GM23338 (cell line): ENCODE data around the gene PBXIP1. TPM values are rescaled to one million over a fixed set of nuclear protein-coding genes. Genes with fewer than 3 reads are reported as not detected.
A peak's percentile ranks its signal among the peaks of the same experiment; 100 is the strongest.

Source experiments
- ATAC-seq: fragments of 200-7000 bp; cut with Tn5 transposase; 3 replicates; pipeline ENCODE4 v1.9.1; 2020
- DNase-seq: peaks from one replicate; pipeline ENCODE4 v3.0.0-alpha.2; 2015; ENCODE audit warnings: low spot score
- H2AFZ ChIP-seq: fragments of 200-600 bp; sonication (generic); 2 replicates; pipeline ENCODE4 v1.8.0; 2016; ENCODE audit warnings: antibody characterized with exemption, mild to moderate bottlenecking, moderate library complexity
- H3F3A ChIP-seq: fragments of 200-600 bp; sonication (generic); replicated peaks from 2 replicates; pipeline ENCODE4 v1.8.0; 2017; ENCODE audit warnings: antibody characterized with exemption, mixed run types, low read depth
- H3K27ac ChIP-seq: fragments of 200-600 bp; sonication (generic); 2 replicates; pipeline ENCODE4 v1.6.1; 2016; ENCODE audit warnings: low read depth
- H3K27me3 ChIP-seq: fragments of 200-600 bp; sonication (generic); 2 replicates; pipeline ENCODE4 v1.8.0; 2016; ENCODE audit warnings: mild to moderate bottlenecking, mixed run types, moderate library complexity; ENCODE audit not compliant: insufficient read depth
- H3K36me3 ChIP-seq: fragments of 200-600 bp; sonication (generic); 2 replicates; pipeline ENCODE4 v1.8.0; 2016; ENCODE audit warnings: mild to moderate bottlenecking; ENCODE audit not compliant: insufficient read depth
- H3K4me1 ChIP-seq: fragments of 200-600 bp; sonication (generic); 2 replicates; pipeline ENCODE4 v1.8.0; 2016; ENCODE audit warnings: mild to moderate bottlenecking, moderate library complexity; ENCODE audit not compliant: insufficient read depth
- H3K4me2 ChIP-seq: fragments of 200-600 bp; sonication (generic); 2 replicates; pipeline ENCODE4 v1.7.1; 2017; ENCODE audit warnings: mixed run types
- H3K4me3 ChIP-seq: fragments of 200-600 bp; sonication (generic); 2 replicates; pipeline ENCODE4 v1.6.1; 2016; ENCODE audit warnings: mixed run types
- H3K79me2 ChIP-seq: fragments of 200-600 bp; sonication (generic); replicated peaks from 2 replicates; pipeline ENCODE4 v1.8.0; 2017; ENCODE audit warnings: mild to moderate bottlenecking; ENCODE audit not compliant: insufficient read depth
- H3K9me2 ChIP-seq: fragments of 200-600 bp; sonication (generic); 2 replicates; pipeline ENCODE4 v1.8.0; 2017; ENCODE audit not compliant: insufficient read depth
- H4K20me1 ChIP-seq: fragments of 200-600 bp; sonication (generic); replicated peaks from 2 replicates; pipeline ENCODE4 v1.8.0; 2017; ENCODE audit warnings: mild to moderate bottlenecking; ENCODE audit not compliant: insufficient read depth
- H3K27ac Mint-ChIP-seq: 2 replicates; pipeline ENCODE4 v1.8.0; 2020; ENCODE audit warnings: inconsistent platforms, mild to moderate bottlenecking, moderate library complexity, mixed read lengths
- H3K27me3 Mint-ChIP-seq: 3 replicates; pipeline ENCODE4 v1.8.0; 2022; ENCODE audit warnings: low read depth, mild to moderate bottlenecking, moderate library complexity, mixed read lengths, inconsistent platforms; ENCODE audit not compliant: insufficient read depth, poor library complexity
- H3K36me3 Mint-ChIP-seq: 3 replicates; pipeline ENCODE4 v1.8.0; 2021; ENCODE audit warnings: low read depth, mild to moderate bottlenecking, inconsistent platforms, moderate library complexity, mixed read lengths
- H3K4me1 Mint-ChIP-seq: 3 replicates; pipeline ENCODE4 v1.8.0; 2020; ENCODE audit warnings: mild to moderate bottlenecking, inconsistent platforms, mixed read lengths
- H3K4me3 Mint-ChIP-seq: 3 replicates; pipeline ENCODE4 v1.8.0; 2021; ENCODE audit warnings: moderate library complexity, mild to moderate bottlenecking, inconsistent platforms, mixed read lengths
- H3K9me3 Mint-ChIP-seq: 3 replicates; pipeline ENCODE4 v1.8.0; 2020; ENCODE audit warnings: moderate library complexity, mild to moderate bottlenecking, inconsistent platforms, mixed read lengths
- CREB1 ChIP-seq: fragments of 250-450 bp; sonication (Bioruptor Pico); IDR thresholded peaks from 2 replicates; pipeline ENCODE4 v1.5.0; 2020; ENCODE audit warnings: low read depth, mild to moderate bottlenecking, moderate library complexity
- CTCF ChIP-seq, 2 experiments: fragments of 200-600 bp in 1 of 2; sonication (generic) in 1 of 2; conservative IDR thresholded peaks; 2 replicates each; pipeline versions ENCODE4 v1.5.1 to v1.6.1; 2016 to 2017; ENCODE audit warnings: antibody characterized with exemption in 2 of 2, low read depth in 2 of 2, mild to moderate bottlenecking in 2 of 2, moderate library complexity in 1 of 2
- EZH2 ChIP-seq: fragments of 200-600 bp; sonication (generic); IDR thresholded peaks from one replicate; pipeline ENCODE4 v1.8.0; 2017; ENCODE audit warnings: antibody characterized with exemption, mild to moderate bottlenecking, low read depth; ENCODE audit not compliant: unreplicated experiment
- EZH2phosphoT487 ChIP-seq: fragments of 200-600 bp; sonication (generic); IDR thresholded peaks from one replicate; pipeline ENCODE4 v1.8.1; 2018; ENCODE audit warnings: antibody characterized with exemption; ENCODE audit not compliant: unreplicated experiment
- JUNB ChIP-seq: IDR thresholded peaks from one replicate; pipeline ENCODE4 v1.6.1; 2016; ENCODE audit warnings: antibody characterized with exemption; ENCODE audit not compliant: unreplicated experiment
- NANOG ChIP-seq: IDR thresholded peaks from 2 replicates; pipeline ENCODE4 v1.6.1; 2016; ENCODE audit warnings: antibody characterized with exemption, borderline replicate concordance
- POLR2AphosphoS5 ChIP-seq: IDR thresholded peaks from 2 replicates; pipeline ENCODE4 v1.6.1; 2016; ENCODE audit warnings: antibody characterized with exemption, low read depth
- STAT1 ChIP-seq: IDR thresholded peaks from one replicate; pipeline ENCODE4 v1.6.1; 2016; ENCODE audit warnings: antibody characterized with exemption; ENCODE audit not compliant: unreplicated experiment
- ZNF114 ChIP-seq: fragments of 250-450 bp; sonication (Bioruptor Pico); IDR thresholded peaks from 2 replicates; pipeline ENCODE4 v1.5.0; 2020; ENCODE audit warnings: mild to moderate bottlenecking, moderate library complexity
- polyA plus RNA-seq: library from polyadenylated mRNA; unstranded; fragments of >200 nt; fragmentation: Nextera tagmentation; extraction: Ambion mirVana; gene quantifications from 2 replicates; pipeline ENCODE4 v1.2.1, GENCODE V29; 2016
- total RNA-seq: library from RNA; depleted of rRNA; stranded (reverse); fragments of >200 nt; shearing (Covaris generic); gene quantifications from 2 replicates; pipeline ENCODE4 v1.2.3, GENCODE V29; 2014
- TF ChIP-seq, protein P1 (sequence below): IDR thresholded peaks from 2 replicates; pipeline ENCODE4 v1.6.1; 2016; ENCODE audit warnings: antibody characterized with exemption
- TF ChIP-seq, protein P2 (sequence below): fragments of 250-450 bp; sonication (Bioruptor Pico); IDR thresholded peaks from 2 replicates; pipeline ENCODE4 v1.5.0; 2020; ENCODE audit warnings: mild to moderate bottlenecking, moderate library complexity

The PBXIP1 gene
- total and polyA plus RNA-seq, 2 experiments from 2014 or later, result 7.0 to 31.8 TPM

- Mint-ChIP-seq H3K9me3 (no peaks in the 10 kb centered on the region), H3K27me3 (peaks cover 33% of the 10 kb centered on the region), H3K4me3 (0 out of 3 replicates have a peak overlapping the region, but pooled peaks have one; percentile 9), H3K36me3 (peaks cover 41% of the 10 kb centered on the region), H3K4me1 (peaks cover 68% of the 10 kb centered on the region), H3K27ac (no peak overlapping the region)
- Histone ChIP-seq H2AFZ (no peak overlapping the region), H3K4me1 (peaks cover 50% of the 10 kb centered on the region), H3K36me3 (peaks cover 10% of the 10 kb centered on the region; the same call in 1 of the 2 replicates), H3K4me2 (no peak overlapping the region), H4K20me1 (peaks cover 22% of the 10 kb centered on the region), H3K27ac (no peak overlapping the region), H3K79me2 (peaks cover 13% of the 10 kb centered on the region), H3K9me2 (no peaks in the 10 kb centered on the region), H3F3A (peaks cover 43% of the 10 kb centered on the region), H3K4me3 (no peak overlapping the region), H3K27me3 (no peaks in the 10 kb centered on the region)
- no peak for DNase-seq
- no peak for TF ChIP-seq CREB1
- ATAC-seq, result no peak
Observed at GRCh38 chr1:154958681-154959425, 3.0 kb upstream of the PBXIP1 start.

GRCh38 chr1:154958036-154958435 lies 2.1 kb upstream of the PBXIP1 start:
- H3K4me3 Mint-ChIP-seq, result no peak overlapping the region; the same call in 2 of the 3 replicates
- no peaks in the 10 kb centered on the region for H3K27me3 ChIP-seq
- DNase-seq (no peak), ATAC-seq (no peak)
- H3K27ac Mint-ChIP-seq, result no peak overlapping the region
- H3K27ac ChIP-seq, result no peak overlapping the region
- no peak for TF ChIP-seq CTCF (conservative IDR thresholded peaks at IDR 0.05; ENCODE audit: low read depth in 2 of 2)
- TF ChIP-seq, protein P1, sequence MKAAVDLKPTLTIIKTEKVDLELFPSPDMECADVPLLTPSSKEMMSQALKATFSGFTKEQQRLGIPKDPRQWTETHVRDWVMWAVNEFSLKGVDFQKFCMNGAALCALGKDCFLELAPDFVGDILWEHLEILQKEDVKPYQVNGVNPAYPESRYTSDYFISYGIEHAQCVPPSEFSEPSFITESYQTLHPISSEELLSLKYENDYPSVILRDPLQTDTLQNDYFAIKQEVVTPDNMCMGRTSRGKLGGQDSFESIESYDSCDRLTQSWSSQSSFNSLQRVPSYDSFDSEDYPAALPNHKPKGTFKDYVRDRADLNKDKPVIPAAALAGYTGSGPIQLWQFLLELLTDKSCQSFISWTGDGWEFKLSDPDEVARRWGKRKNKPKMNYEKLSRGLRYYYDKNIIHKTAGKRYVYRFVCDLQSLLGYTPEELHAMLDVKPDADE, result no peak
- TF ChIP-seq EZH2phosphoT487, result no peak
- no peak for TF ChIP-seq ZNF114
- TF ChIP-seq EZH2, result no peak
- TF ChIP-seq STAT1, result no peak
- TF ChIP-seq, protein P2, sequence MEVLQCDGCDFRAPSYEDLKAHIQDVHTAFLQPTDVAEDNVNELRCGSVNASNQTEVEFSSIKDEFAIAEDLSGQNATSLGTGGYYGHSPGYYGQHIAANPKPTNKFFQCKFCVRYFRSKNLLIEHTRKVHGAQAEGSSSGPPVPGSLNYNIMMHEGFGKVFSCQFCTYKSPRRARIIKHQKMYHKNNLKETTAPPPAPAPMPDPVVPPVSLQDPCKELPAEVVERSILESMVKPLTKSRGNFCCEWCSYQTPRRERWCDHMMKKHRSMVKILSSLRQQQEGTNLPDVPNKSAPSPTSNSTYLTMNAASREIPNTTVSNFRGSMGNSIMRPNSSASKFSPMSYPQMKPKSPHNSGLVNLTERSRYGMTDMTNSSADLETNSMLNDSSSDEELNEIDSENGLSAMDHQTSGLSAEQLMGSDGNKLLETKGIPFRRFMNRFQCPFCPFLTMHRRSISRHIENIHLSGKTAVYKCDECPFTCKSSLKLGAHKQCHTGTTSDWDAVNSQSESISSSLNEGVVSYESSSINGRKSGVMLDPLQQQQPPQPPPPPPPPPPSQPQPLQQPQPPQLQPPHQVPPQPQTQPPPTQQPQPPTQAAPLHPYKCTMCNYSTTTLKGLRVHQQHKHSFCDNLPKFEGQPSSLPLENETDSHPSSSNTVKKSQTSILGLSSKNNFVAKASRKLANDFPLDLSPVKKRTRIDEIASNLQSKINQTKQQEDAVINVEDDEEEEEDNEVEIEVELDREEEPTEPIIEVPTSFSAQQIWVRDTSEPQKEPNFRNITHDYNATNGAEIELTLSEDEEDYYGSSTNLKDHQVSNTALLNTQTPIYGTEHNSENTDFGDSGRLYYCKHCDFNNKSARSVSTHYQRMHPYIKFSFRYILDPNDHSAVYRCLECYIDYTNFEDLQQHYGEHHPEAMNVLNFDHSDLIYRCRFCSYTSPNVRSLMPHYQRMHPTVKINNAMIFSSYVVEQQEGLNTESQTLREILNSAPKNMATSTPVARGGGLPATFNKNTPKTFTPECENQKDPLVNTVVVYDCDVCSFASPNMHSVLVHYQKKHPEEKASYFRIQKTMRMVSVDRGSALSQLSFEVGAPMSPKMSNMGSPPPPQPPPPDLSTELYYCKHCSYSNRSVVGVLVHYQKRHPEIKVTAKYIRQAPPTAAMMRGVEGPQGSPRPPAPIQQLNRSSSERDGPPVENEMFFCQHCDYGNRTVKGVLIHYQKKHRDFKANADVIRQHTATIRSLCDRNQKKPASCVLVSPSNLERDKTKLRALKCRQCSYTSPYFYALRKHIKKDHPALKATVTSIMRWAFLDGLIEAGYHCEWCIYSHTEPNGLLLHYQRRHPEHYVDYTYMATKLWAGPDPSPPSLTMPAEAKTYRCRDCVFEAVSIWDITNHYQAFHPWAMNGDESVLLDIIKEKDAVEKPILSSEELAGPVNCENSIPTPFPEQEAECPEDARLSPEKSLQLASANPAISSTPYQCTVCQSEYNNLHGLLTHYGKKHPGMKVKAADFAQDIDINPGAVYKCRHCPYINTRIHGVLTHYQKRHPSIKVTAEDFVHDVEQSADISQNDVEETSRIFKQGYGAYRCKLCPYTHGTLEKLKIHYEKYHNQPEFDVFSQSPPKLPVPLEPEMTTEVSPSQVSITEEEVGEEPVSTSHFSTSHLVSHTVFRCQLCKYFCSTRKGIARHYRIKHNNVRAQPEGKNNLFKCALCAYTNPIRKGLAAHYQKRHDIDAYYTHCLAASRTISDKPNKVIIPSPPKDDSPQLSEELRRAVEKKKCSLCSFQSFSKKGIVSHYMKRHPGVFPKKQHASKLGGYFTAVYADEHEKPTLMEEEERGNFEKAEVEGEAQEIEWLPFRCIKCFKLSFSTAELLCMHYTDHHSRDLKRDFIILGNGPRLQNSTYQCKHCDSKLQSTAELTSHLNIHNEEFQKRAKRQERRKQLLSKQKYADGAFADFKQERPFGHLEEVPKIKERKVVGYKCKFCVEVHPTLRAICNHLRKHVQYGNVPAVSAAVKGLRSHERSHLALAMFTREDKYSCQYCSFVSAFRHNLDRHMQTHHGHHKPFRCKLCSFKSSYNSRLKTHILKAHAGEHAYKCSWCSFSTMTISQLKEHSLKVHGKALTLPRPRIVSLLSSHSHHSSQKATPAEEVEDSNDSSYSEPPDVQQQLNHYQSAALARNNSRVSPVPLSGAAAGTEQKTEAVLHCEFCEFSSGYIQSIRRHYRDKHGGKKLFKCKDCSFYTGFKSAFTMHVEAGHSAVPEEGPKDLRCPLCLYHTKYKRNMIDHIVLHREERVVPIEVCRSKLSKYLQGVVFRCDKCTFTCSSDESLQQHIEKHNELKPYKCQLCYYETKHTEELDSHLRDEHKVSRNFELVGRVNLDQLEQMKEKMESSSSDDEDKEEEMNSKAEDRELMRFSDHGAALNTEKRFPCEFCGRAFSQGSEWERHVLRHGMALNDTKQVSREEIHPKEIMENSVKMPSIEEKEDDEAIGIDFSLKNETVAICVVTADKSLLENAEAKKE (CRISPR knock-in tag), result no peak
- no peak for TF ChIP-seq POLR2AphosphoS5
- TF ChIP-seq JUNB, result no peak
- no peak for TF ChIP-seq NANOG
- H3K27me3 Mint-ChIP-seq, result peaks cover 37% of the 10 kb centered on the region
- no peak overlapping the region for H3K4me2 ChIP-seq
- H4K20me1 ChIP-seq, result peaks cover 19% of the 10 kb centered on the region
- no peak overlapping the region for H2AFZ ChIP-seq
- peaks cover 33% of the 10 kb centered on the region for H3K36me3 Mint-ChIP-seq
- peaks cover 66% of the 10 kb centered on the region for H3K4me1 Mint-ChIP-seq
- H3K9me3 Mint-ChIP-seq, result no peaks in the 10 kb centered on the region
- H3K36me3 ChIP-seq, result 0 out of 2 replicates have a peak, but pooled peaks cover 2% of the 10 kb centered on the region
- H3K79me2 ChIP-seq, result peaks cover 13% of the 10 kb centered on the region
- H3K4me3 ChIP-seq, result no peak overlapping the region
- H3K9me2 ChIP-seq, result no peaks in the 10 kb centered on the region
- peaks cover 34% of the 10 kb centered on the region for H3F3A ChIP-seq
- H3K4me1 ChIP-seq, result peaks cover 45% of the 10 kb centered on the region
